NCI-H1417 treated with DMSO at 0.1 percent for 48 hours (cell line): Measurements from ENCODE around the gene NMT2.

Experiments
- DNase-seq: peaks from one replicate; lab custom pipeline; 2025; lab: John Stamatoyannopoulos, UW

The NMT2 gene

GRCh38 chr10:15181576-15182156 is 13.2 kb upstream of the NMT2 start:
- DNase-seq = no peak

- DNase-seq = no peak
Measured at GRCh38 chr10:15180736-15181135, 12.2 kb upstream of the NMT2 start.

GRCh38 chr10:15176269-15176668 is 7.8 kb upstream of the NMT2 start:
- no peak for DNase-seq

GRCh38 chr10:15175587-15175986 is 7.1 kb upstream of the NMT2 start:
- DNase-seq = no peak

- no peak for DNase-seq
Measured at GRCh38 chr10:15172306-15172840, 3.9 kb upstream of the NMT2 start.

GRCh38 chr10:15169555-15170401 is 1.3 kb upstream of the NMT2 start:
- DNase-seq = no peak

- DNase-seq = no peak
Measured at GRCh38 chr10:15168786-15169554, 477 bp upstream of the NMT2 start.

- no peak for DNase-seq
Measured at GRCh38 chr10:15167411-15168290, 842 bp downstream of the NMT2 start.

GRCh38 chr10:15166325-15166724 is 2.2 kb downstream of the NMT2 start:
- DNase-seq = no peak

GRCh38 chr10:15163253-15163828 is 5.2 kb downstream of the NMT2 start:
- DNase-seq = no peak

GRCh38 chr10:15158972-15159371 is 9.5 kb downstream of the NMT2 start:
- DNase-seq = no peak

GRCh38 chr10:15158448-15158847 is 10.0 kb downstream of the NMT2 start:
- DNase-seq = no peak

- no peak for DNase-seq
Measured at GRCh38 chr10:15155978-15156656, 12.4 kb downstream of the NMT2 start.

- DNase-seq = no peak
Measured at GRCh38 chr10:15152556-15152955, 15.9 kb downstream of the NMT2 start.

GRCh38 chr10:15150563-15150962 is 17.9 kb downstream of the NMT2 start:
- DNase-seq = no peak

GRCh38 chr10:15149042-15149771 is 19.3 kb downstream of the NMT2 start:
- DNase-seq = no peak

- DNase-seq = no peak
Measured at GRCh38 chr10:15147594-15148392, 20.7 kb downstream of the NMT2 start.

GRCh38 chr10:15146366-15146765 is 22.1 kb downstream of the NMT2 start:
- DNase-seq = no peak

GRCh38 chr10:15144788-15145187 is 23.7 kb downstream of the NMT2 start:
- no peak for DNase-seq
